GM12878 (cell line): Measurements from ENCODE around the gene PAF1. TPM values are rescaled to one million over a fixed set of nuclear protein-coding genes. Genes with fewer than 3 reads are reported as not detected.
A peak's percentile ranks its signal among the peaks of the same experiment; 100 is the strongest.

ENCODE experiments used
- ATAC-seq: fragments of 200-7000 bp; cut with Tn5 transposase; 3 replicates; pipeline ENCODE4 v1.9.1; 2020; ENCODE audit warnings: mild to moderate bottlenecking, moderate library complexity
- BruUV-seq: library from RNA; stranded (reverse); fragments of 400-500 nt; replicated peaks from 2 replicates; lab custom pipeline; 2021; lab: Mats Ljungman, UMichigan
- CTCF ChIA-PET: fragments of 300-600 bp; sonication (Branson Sonifier 250); formaldehyde crosslinking; extraction: SDS; loops from one replicate; lab custom pipeline; 2021; ENCODE audit warnings: inconsistent platforms; lab: Yijun Ruan, JAX
- POLR2A ChIA-PET: fragments of 350-600 bp; formaldehyde crosslinking; extraction: SDS; loops from one replicate; lab custom pipeline; 2021; ENCODE audit warnings: inconsistent platforms; lab: Charles Lee
- RAD21 ChIA-PET: fragments of 300-600 bp; sonication (Branson Sonifier 250); formaldehyde crosslinking; loops from one replicate; lab custom pipeline; 2023; ENCODE audit warnings: antibody characterized with exemption; ENCODE audit not compliant: unreplicated experiment; lab: Charles Lee
- SMC1A ChIA-PET: fragments of 300-600 bp; sonication (Branson Sonifier 250); formaldehyde crosslinking; loops from one replicate; lab custom pipeline; 2023; ENCODE audit not compliant: unreplicated experiment, uncharacterized antibody; lab: Charles Lee
- DNase-seq: peaks from one replicate; pipeline ENCODE4 v3.0.0-alpha.2; 2011; ENCODE audit warnings: low read depth, low spot score
- FAIRE-seq: peaks from 3 replicates; lab custom pipeline; 2011; peaks lifted over from hg19 to GRCh38; lab: Jason Lieb, UNC
- H2AFZ ChIP-seq: 2 replicates; pipeline ENCODE4 v1.6.0; 2011; ENCODE audit warnings: low read depth, low read length, control low read depth; ENCODE audit not compliant: control insufficient read depth
- H3K27ac ChIP-seq: 2 replicates; pipeline ENCODE4 v1.5.1; 2011; ENCODE audit warnings: control low read depth; ENCODE audit not compliant: control insufficient read depth, insufficient read depth
- H3K27me3 ChIP-seq, 2 experiments: replicated peaks in 1 of 2; 2 replicates each; pipeline versions ENCODE4 v1.6.0 to v1.6.1; 2011; ENCODE audit warnings: low read length in 1 of 2; ENCODE audit not compliant: control insufficient read depth in 2 of 2, insufficient read depth in 2 of 2
- H3K36me3 ChIP-seq, 2 experiments: 2 replicates each; pipeline ENCODE4 v1.5.1; 2011; ENCODE audit warnings: low read length in 1 of 2; ENCODE audit not compliant: control insufficient read depth in 2 of 2, insufficient read depth in 2 of 2
- H3K4me1 ChIP-seq: 2 replicates; pipeline ENCODE4 v1.6.1; 2011; ENCODE audit warnings: mild to moderate bottlenecking, low read length, moderate library complexity, mixed read lengths; ENCODE audit not compliant: control insufficient read depth, insufficient read depth
- H3K4me2 ChIP-seq: 2 replicates; pipeline ENCODE4 v1.6.0; 2011; ENCODE audit warnings: control low read depth; ENCODE audit not compliant: control insufficient read depth, insufficient read depth
- H3K4me3 ChIP-seq: fragments of 200-600 bp; sonication (generic); 2 replicates; pipeline ENCODE4 v1.5.1; 2016
- H3K79me2 ChIP-seq: 2 replicates; pipeline ENCODE4 v1.6.0; 2011; ENCODE audit warnings: low read length; ENCODE audit not compliant: control insufficient read depth, insufficient read depth
- H3K9ac ChIP-seq: 2 replicates; pipeline ENCODE4 v1.8.0; 2011; ENCODE audit warnings: low read length, control low read depth, mixed read lengths; ENCODE audit not compliant: control insufficient read depth, insufficient read depth
- H3K9me3 ChIP-seq: replicated peaks from 3 replicates; pipeline ENCODE4 v1.5.1; 2011; ENCODE audit warnings: mild to moderate bottlenecking, low read length; ENCODE audit not compliant: control insufficient read depth, insufficient read depth
- H4K20me1 ChIP-seq: 2 replicates; pipeline ENCODE4 v1.6.0; 2011; ENCODE audit not compliant: control insufficient read depth, insufficient read depth
- BACH1 ChIP-seq: fragments of 450-650 bp; IDR thresholded peaks from 2 replicates; pipeline ENCODE4 v1.6.1; 2017; ENCODE audit warnings: mild to moderate bottlenecking, borderline replicate concordance
- CBFB ChIP-seq: IDR thresholded peaks from 2 replicates; pipeline ENCODE4 v1.6.1; 2016; ENCODE audit warnings: antibody characterized with exemption, low read depth
- EP300 ChIP-seq, 2 experiments: fragments of 150-350 bp in 1 of 2; IDR thresholded peaks; 2 replicates each; pipeline ENCODE4 v1.6.1; 2011 to 2012; ENCODE audit warnings: low read depth in 2 of 2, low read length in 2 of 2, borderline replicate concordance in 1 of 2, improper control_type of control experiment in 1 of 2, inconsistent platforms in 1 of 2; ENCODE audit not compliant: control insufficient read depth in 1 of 2
- MXI1 ChIP-seq: fragments of 150-350 bp; IDR thresholded peaks from 2 replicates; pipeline ENCODE4 v1.6.1; 2011; ENCODE audit warnings: low read depth, mild to moderate bottlenecking, inconsistent platforms, low read length, improper control_type of control experiment
- NR2C1 ChIP-seq: fragments of 450-650 bp; IDR thresholded peaks from 2 replicates; pipeline ENCODE4 v1.6.1; 2017; ENCODE audit warnings: antibody characterized with exemption, mild to moderate bottlenecking, moderate library complexity
- WGBS: methylation state at CpG from one replicate; pipeline ENCODE4 v1.1.6; 2016; ENCODE audit warnings: low lambda C conversion rate; ENCODE audit not compliant: insufficient replicate concordance, insufficient coverage; ENCODE audit errors: missing lambda C conversion rate; 5-methylcytosine and 5-hydroxymethylcytosine counted together
- in situ Hi-C: fragments of 300-500 bp; cut with MboI; formaldehyde crosslinking; loops from 9 replicates; pipeline ENCODE4 v1.14.3; 2018; ENCODE audit warnings: mixed read lengths
- intact Hi-C: fragments of 100-400 bp; cut with micrococcal nuclease; formaldehyde crosslinking; loops from one replicate; pipeline ENCODE4 v1.14.2; 2022; ENCODE audit not compliant: unreplicated experiment
- polyA plus RNA-seq, 11 experiments: library from polyadenylated mRNA; depleted of rRNA in 4 of 11; unstranded in 6 of 11; stranded (reverse) in 5 of 11; fragments of >200 nt; fragmentation: Nextera tagmentation in 4 of 11; fragmentation: Illumina TruSeq in 1 of 11; extraction: Ambion mirVana in 4 of 11; extraction: Trizol in 1 of 11; gene quantifications; 1 replicate in 1 of 11; 2 replicates in 10 of 11; pipeline versions ENCODE4 v1.2.1 to v1.2.3, GENCODE V29; 2011 to 2016; ENCODE audit warnings: inconsistent platforms in 2 of 11, missing spikeins in 2 of 11, low read depth in 1 of 11
- total RNA-seq, 4 experiments: library from RNA; depleted of rRNA in 3 of 4; stranded (reverse); fragments of >200 nt in 3 of 4; fragmentation: Illumina TruSeq in 1 of 4; extraction: Trizol in 1 of 4; gene quantifications; 2 replicates each; pipeline versions ENCODE4 v1.2.1 to v1.2.3, GENCODE V29; 2013 to 2021
- TF ChIP-seq, protein P1 (sequence below): fragments of 450-650 bp; IDR thresholded peaks from 2 replicates; pipeline ENCODE4 v1.6.1; 2018; ENCODE audit warnings: mild to moderate bottlenecking, low read depth, moderate library complexity; ENCODE audit not compliant: partially characterized antibody
- TF ChIP-seq, protein P2 (sequence below): IDR thresholded peaks from 2 replicates; pipeline ENCODE4 v1.6.1; 2012; ENCODE audit warnings: low read depth, low read length, improper control_type of control experiment

PAF1 gene
- total and polyA plus RNA-seq, 10 of the 15 experiments (the other 5 are each of a cell fraction or from before 2014, with no cell fraction given) = 1.7 to 45.8 (median 39.6) TPM

GRCh38 chr19:39342647-39343305 lies 48.1 kb downstream of the PAF1 start:
- Histone ChIP-seq H3K27me3 (no peaks in the 10 kb centered on the region), H3K9me3 (no peaks in the 10 kb centered on the region), H3K4me2 (peak overlapping the region; percentile 94)
- no TSS peak for BruUV-seq
- RAD21 ChIA-PET = interaction anchor here (0.8 to 2.0 kb wide), 3 partner anchors 56 to 93 kb away, joined by 3 to 5 read pairs (median 3); partner anchors contain the start of gene RPS16
- WGBS = 10% methylated on average over 16 of the region's 51 CpGs
- POLR2A ChIA-PET = interaction anchor here (0.6 to 1.4 kb wide), 7 partner anchors 8 to 967 kb away, joined by 3 to 12 read pairs (median 6); partner anchors contain the start of genes ECH1, MED29, PAF1 and RPS16
- no peak for TF ChIP-seq EP300 (IDR thresholded peaks at IDR 0.05; ENCODE audit: borderline replicate concordance in 1 of 2, control insufficient read depth in 1 of 2, low read depth in 2 of 2, low read length in 2 of 2)
- TF ChIP-seq BACH1 = 0 out of 2 replicates have a peak, but pooled peaks have one; percentile 1
- TF ChIP-seq MXI1 = no peak
- no peak for TF ChIP-seq NR2C1
- TF ChIP-seq CBFB = no peak
- TF ChIP-seq, protein P1, sequence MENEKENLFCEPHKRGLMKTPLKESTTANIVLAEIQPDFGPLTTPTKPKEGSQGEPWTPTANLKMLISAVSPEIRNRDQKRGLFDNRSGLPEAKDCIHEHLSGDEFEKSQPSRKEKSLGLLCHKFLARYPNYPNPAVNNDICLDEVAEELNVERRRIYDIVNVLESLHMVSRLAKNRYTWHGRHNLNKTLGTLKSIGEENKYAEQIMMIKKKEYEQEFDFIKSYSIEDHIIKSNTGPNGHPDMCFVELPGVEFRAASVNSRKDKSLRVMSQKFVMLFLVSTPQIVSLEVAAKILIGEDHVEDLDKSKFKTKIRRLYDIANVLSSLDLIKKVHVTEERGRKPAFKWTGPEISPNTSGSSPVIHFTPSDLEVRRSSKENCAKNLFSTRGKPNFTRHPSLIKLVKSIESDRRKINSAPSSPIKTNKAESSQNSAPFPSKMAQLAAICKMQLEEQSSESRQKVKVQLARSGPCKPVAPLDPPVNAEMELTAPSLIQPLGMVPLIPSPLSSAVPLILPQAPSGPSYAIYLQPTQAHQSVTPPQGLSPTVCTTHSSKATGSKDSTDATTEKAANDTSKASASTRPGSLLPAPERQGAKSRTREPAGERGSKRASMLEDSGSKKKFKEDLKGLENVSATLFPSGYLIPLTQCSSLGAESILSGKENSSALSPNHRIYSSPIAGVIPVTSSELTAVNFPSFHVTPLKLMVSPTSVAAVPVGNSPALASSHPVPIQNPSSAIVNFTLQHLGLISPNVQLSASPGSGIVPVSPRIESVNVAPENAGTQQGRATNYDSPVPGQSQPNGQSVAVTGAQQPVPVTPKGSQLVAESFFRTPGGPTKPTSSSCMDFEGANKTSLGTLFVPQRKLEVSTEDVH = no peak
- TF ChIP-seq, protein P2, sequence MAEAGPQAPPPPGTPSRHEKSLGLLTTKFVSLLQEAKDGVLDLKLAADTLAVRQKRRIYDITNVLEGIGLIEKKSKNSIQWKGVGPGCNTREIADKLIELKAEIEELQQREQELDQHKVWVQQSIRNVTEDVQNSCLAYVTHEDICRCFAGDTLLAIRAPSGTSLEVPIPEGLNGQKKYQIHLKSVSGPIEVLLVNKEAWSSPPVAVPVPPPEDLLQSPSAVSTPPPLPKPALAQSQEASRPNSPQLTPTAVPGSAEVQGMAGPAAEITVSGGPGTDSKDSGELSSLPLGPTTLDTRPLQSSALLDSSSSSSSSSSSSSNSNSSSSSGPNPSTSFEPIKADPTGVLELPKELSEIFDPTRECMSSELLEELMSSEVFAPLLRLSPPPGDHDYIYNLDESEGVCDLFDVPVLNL = no peak
- TF ChIP-seq, all 136 proteins: peak for 1
- CTCF ChIA-PET = interaction anchor here (0.7 to 1.4 kb wide), 9 partner anchors 10 to 673 kb away, joined by 3 to 5 read pairs (median 4); partner anchors contain the start of genes MED29 and PAF1
- Histone ChIP-seq H3K36me3 (peaks cover 0 to 5% of the 10 kb centered on the region in 2 experiments; a peak in 1 of 4 replicates), H3K4me3 (peak overlapping the region; percentile 92), H2AFZ (no peak overlapping the region), H3K79me2 (peaks cover 12% of the 10 kb centered on the region), H3K9ac (peak overlapping the region; percentile 80), H4K20me1 (no peaks in the 10 kb centered on the region; the same call in 1 of the 2 replicates), H3K4me1 (peaks cover 14% of the 10 kb centered on the region), H3K27ac (peak overlapping the region; percentile 56)
- SMC1A ChIA-PET = interaction anchor here (1.0 kb wide), 2 partner anchors 11 to 69 kb away, joined by 3 to 7 read pairs; partner anchors contain the start of gene PLEKHG2
- DNase-seq (no peak), ATAC-seq (no peak), FAIRE-seq (no peak)
- in situ Hi-C loops = no loop called here
- intact Hi-C loops = loop anchor here (1.0 to 5.0 kb wide), 3 partner anchors 48 to 190 kb away; partner anchors contain the start of genes EID2B, MED29, PAF1 and PLEKHG2
